Measurements from ENCODE around the gene MPV17L2. TPM values are rescaled to one million over a fixed set of nuclear protein-coding genes. Genes with fewer than 3 reads are reported as not detected.

MPV17L2 gene
- total and polyA plus RNA-seq, 2 experiments from 2014 or later, result 38.7 to 81.3 TPM

DNA sequence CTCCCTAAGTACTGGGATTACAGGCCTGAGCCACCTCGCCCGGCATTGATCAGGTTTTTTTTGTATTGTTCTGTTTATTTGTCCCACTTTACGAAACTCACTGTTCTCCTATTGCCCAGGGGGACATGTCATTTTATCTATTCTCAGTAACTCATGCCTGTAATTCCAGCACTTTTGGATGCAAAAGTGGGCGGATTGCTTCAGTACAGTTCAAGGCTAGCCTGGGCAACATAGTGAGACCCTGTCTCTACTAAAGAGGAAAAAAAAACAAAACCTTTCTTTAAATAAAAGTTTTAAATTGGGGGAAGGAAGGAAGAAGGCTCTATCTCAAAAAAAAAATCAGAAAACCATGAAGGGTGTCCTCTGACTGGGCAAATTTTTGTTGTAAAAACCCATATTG, 2.7 kb upstream of the MPV17L2 start (continued):
- TF ChIP-seq, protein P1, sequence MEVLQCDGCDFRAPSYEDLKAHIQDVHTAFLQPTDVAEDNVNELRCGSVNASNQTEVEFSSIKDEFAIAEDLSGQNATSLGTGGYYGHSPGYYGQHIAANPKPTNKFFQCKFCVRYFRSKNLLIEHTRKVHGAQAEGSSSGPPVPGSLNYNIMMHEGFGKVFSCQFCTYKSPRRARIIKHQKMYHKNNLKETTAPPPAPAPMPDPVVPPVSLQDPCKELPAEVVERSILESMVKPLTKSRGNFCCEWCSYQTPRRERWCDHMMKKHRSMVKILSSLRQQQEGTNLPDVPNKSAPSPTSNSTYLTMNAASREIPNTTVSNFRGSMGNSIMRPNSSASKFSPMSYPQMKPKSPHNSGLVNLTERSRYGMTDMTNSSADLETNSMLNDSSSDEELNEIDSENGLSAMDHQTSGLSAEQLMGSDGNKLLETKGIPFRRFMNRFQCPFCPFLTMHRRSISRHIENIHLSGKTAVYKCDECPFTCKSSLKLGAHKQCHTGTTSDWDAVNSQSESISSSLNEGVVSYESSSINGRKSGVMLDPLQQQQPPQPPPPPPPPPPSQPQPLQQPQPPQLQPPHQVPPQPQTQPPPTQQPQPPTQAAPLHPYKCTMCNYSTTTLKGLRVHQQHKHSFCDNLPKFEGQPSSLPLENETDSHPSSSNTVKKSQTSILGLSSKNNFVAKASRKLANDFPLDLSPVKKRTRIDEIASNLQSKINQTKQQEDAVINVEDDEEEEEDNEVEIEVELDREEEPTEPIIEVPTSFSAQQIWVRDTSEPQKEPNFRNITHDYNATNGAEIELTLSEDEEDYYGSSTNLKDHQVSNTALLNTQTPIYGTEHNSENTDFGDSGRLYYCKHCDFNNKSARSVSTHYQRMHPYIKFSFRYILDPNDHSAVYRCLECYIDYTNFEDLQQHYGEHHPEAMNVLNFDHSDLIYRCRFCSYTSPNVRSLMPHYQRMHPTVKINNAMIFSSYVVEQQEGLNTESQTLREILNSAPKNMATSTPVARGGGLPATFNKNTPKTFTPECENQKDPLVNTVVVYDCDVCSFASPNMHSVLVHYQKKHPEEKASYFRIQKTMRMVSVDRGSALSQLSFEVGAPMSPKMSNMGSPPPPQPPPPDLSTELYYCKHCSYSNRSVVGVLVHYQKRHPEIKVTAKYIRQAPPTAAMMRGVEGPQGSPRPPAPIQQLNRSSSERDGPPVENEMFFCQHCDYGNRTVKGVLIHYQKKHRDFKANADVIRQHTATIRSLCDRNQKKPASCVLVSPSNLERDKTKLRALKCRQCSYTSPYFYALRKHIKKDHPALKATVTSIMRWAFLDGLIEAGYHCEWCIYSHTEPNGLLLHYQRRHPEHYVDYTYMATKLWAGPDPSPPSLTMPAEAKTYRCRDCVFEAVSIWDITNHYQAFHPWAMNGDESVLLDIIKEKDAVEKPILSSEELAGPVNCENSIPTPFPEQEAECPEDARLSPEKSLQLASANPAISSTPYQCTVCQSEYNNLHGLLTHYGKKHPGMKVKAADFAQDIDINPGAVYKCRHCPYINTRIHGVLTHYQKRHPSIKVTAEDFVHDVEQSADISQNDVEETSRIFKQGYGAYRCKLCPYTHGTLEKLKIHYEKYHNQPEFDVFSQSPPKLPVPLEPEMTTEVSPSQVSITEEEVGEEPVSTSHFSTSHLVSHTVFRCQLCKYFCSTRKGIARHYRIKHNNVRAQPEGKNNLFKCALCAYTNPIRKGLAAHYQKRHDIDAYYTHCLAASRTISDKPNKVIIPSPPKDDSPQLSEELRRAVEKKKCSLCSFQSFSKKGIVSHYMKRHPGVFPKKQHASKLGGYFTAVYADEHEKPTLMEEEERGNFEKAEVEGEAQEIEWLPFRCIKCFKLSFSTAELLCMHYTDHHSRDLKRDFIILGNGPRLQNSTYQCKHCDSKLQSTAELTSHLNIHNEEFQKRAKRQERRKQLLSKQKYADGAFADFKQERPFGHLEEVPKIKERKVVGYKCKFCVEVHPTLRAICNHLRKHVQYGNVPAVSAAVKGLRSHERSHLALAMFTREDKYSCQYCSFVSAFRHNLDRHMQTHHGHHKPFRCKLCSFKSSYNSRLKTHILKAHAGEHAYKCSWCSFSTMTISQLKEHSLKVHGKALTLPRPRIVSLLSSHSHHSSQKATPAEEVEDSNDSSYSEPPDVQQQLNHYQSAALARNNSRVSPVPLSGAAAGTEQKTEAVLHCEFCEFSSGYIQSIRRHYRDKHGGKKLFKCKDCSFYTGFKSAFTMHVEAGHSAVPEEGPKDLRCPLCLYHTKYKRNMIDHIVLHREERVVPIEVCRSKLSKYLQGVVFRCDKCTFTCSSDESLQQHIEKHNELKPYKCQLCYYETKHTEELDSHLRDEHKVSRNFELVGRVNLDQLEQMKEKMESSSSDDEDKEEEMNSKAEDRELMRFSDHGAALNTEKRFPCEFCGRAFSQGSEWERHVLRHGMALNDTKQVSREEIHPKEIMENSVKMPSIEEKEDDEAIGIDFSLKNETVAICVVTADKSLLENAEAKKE (CRISPR knock-in tag; IDR thresholded peaks at IDR 0.05), result no peak
- TF ChIP-seq, protein P2, sequence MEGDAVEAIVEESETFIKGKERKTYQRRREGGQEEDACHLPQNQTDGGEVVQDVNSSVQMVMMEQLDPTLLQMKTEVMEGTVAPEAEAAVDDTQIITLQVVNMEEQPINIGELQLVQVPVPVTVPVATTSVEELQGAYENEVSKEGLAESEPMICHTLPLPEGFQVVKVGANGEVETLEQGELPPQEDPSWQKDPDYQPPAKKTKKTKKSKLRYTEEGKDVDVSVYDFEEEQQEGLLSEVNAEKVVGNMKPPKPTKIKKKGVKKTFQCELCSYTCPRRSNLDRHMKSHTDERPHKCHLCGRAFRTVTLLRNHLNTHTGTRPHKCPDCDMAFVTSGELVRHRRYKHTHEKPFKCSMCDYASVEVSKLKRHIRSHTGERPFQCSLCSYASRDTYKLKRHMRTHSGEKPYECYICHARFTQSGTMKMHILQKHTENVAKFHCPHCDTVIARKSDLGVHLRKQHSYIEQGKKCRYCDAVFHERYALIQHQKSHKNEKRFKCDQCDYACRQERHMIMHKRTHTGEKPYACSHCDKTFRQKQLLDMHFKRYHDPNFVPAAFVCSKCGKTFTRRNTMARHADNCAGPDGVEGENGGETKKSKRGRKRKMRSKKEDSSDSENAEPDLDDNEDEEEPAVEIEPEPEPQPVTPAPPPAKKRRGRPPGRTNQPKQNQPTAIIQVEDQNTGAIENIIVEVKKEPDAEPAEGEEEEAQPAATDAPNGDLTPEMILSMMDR (conservative IDR thresholded peaks at IDR 0.05; ENCODE audit: low read depth in 2 of 2), result no peak
- TF ChIP-seq, protein P3, sequence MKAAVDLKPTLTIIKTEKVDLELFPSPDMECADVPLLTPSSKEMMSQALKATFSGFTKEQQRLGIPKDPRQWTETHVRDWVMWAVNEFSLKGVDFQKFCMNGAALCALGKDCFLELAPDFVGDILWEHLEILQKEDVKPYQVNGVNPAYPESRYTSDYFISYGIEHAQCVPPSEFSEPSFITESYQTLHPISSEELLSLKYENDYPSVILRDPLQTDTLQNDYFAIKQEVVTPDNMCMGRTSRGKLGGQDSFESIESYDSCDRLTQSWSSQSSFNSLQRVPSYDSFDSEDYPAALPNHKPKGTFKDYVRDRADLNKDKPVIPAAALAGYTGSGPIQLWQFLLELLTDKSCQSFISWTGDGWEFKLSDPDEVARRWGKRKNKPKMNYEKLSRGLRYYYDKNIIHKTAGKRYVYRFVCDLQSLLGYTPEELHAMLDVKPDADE (IDR thresholded peaks at IDR 0.05), result no peak

DNA sequence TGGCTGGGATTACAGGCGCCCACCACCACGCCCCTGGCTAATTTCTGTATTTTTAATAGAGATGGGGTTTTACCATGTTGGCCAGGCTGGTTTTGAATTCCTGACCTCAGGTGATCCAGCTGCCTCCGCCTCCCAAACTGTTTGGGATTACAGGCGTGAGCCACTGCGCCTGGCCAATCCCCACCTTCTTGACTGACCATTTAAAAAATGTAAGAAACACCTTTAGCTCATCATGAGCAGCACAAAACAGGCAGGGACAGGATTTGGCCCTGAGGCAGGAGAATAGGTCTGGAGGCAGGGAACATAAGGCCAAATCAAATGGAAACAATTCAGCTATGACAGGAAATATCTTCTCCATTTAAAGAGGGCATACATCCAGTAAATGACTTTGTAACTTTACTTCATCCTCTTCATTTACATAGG, 1.4 kb upstream of the MPV17L2 start:
- peaks cover 6% of the 10 kb centered on the region for H3K79me2 ChIP-seq (replicated peaks; ENCODE audit: insufficient read depth)
- Mint-ChIP-seq H3K27me3 (ENCODE audit: insufficient read depth, low read depth, poor library complexity) (peaks cover 18% of the 10 kb centered on the region), H3K36me3 (ENCODE audit: low read depth) (peaks cover 11% of the 10 kb centered on the region; the same call in 2 of the 3 replicates), H3K27ac (peak overlapping the region; percentile 76), H3K9me3 (peaks cover 4% of the 10 kb centered on the region; the same call in 1 of the 3 replicates), H3K4me3 (peak overlapping the region; percentile 89; the same call in 2 of the 3 replicates), H3K4me1 (peaks cover 18% of the 10 kb centered on the region; the same call in 2 of the 3 replicates)
- no peak for TF ChIP-seq POLR2AphosphoS5 (IDR thresholded peaks at IDR 0.05; ENCODE audit: low read depth)
- H3K36me3 ChIP-seq (ENCODE audit: insufficient read depth), result no peaks in the 10 kb centered on the region
- peaks cover 11% of the 10 kb centered on the region; the same call in 1 of the 2 replicates for H3K4me1 ChIP-seq (ENCODE audit: insufficient read depth)
- H4K20me1 ChIP-seq (replicated peaks; ENCODE audit: insufficient read depth), result peaks cover 15% of the 10 kb centered on the region
- no peak overlapping the region for H3K4me3 ChIP-seq
- H3K27me3 ChIP-seq (ENCODE audit: insufficient read depth), result no peaks in the 10 kb centered on the region
- DNase-seq (ENCODE audit: low spot score), result no peak
- no peak for ATAC-seq
- H3K4me2 ChIP-seq, result peak overlapping the region; percentile 64; the same call in 1 of the 2 replicates
- peak overlapping the region; percentile 68 for H3K27ac ChIP-seq (ENCODE audit: low read depth)
- H2AFZ ChIP-seq, result no peak overlapping the region
- peaks cover 22% of the 10 kb centered on the region; the same call in 1 of the 2 replicates for H3F3A ChIP-seq (replicated peaks; ENCODE audit: low read depth)
- no peaks in the 10 kb centered on the region for H3K9me2 ChIP-seq (ENCODE audit: insufficient read depth)

Measured in GM23338 (cell line).